ENCODE results near the gene EIF5B.

- TF ChIP-seq, protein P1, sequence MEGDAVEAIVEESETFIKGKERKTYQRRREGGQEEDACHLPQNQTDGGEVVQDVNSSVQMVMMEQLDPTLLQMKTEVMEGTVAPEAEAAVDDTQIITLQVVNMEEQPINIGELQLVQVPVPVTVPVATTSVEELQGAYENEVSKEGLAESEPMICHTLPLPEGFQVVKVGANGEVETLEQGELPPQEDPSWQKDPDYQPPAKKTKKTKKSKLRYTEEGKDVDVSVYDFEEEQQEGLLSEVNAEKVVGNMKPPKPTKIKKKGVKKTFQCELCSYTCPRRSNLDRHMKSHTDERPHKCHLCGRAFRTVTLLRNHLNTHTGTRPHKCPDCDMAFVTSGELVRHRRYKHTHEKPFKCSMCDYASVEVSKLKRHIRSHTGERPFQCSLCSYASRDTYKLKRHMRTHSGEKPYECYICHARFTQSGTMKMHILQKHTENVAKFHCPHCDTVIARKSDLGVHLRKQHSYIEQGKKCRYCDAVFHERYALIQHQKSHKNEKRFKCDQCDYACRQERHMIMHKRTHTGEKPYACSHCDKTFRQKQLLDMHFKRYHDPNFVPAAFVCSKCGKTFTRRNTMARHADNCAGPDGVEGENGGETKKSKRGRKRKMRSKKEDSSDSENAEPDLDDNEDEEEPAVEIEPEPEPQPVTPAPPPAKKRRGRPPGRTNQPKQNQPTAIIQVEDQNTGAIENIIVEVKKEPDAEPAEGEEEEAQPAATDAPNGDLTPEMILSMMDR (IDR thresholded peaks at IDR 0.05), result no peak
- no peak for TF ChIP-seq EP300 (IDR thresholded peaks at IDR 0.05)
- TF ChIP-seq POLR2A (IDR thresholded peaks at IDR 0.05), result no peak
Observed at GRCh38 chr2:99382143-99382542, 45.0 kb downstream of the EIF5B start.

Data from ovary (tissue), 3 donors.